GOT3 (cell line): Measurements from ENCODE around the gene NHLH1.
"Not testable (repeated sequence)": the region's sequence is repeated elsewhere in the genome, so short reads cannot be mapped to it uniquely, and the experiment has no call there.

Source experiments
- DNase-seq: peaks from one replicate; lab custom pipeline; 2025; ENCODE audit warnings: mixed read lengths; lab: John Stamatoyannopoulos, UW

The NHLH1 gene

DNA sequence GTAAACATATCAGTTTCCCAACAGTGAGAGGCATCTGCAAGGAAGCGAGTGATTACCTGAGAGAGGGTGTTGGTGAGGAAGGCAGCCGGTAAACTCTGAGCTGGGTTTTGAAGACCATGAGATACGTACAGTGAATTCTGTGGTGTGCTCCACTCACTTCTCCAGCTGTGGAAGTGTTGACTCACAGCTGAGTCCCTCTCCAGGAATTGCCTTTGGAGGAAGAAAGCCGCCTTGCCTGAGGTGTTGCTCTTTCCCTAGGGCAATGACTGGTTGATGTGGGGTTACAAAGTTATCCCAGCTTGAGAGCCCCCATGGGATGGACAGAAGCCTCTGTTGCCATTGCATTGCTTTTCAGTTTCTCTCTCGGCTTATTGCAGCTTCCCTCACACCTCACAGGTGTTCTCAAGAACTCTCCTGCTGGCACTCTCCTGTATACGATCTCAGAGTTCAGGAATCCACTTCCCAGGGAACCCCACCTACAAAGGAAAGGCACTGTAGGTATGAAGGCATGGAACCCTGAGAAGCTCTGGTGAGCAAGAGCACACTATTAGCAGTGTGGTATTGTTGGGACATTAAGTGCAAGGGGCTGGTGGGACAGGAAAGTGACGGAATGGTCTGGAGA lies 10.8 kb downstream of the NHLH1 start:
- DNase-seq, result peak; percentile 40

DNA sequence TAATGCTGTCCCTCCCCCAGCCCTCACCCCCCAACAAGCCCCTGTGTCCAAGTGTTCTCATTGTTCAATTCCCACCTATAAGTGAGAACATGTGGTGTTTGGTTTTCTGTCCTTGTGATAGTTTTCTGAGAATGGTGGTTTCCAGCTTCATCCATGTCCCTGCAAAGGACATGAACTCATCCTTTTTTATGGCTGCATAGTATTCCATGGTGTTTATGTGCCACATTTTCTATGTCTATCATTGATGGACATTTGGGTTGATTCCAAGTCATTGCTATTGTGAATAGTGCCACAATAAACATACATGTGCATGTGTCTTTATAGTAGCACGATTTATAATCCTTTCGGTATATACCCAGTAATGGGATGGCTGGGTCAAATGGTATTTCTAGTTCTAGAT lies 17.9 kb downstream of the NHLH1 start:
- DNase-seq, result not testable (repeated sequence)

DNA sequence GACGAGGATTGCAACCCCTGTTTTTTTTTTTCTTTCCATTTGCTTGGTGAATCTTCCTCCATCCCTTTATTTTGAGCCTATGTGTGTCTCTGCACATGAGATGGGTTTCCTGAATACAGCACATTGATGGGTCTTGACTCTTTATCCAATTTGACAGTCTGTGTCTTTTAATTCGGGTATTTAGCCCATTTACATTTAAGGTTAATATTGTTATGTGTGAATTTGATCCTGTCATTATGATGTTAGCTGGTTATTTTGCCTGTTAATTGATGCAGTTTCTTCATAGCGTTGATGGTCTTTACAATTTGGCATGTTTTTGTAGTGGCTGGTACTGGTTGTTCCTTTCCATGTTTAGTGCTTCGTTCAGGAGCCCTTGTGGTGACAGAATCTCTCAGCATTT lies 21.5 kb downstream of the NHLH1 start:
- DNase-seq, result not testable (repeated sequence)

DNA sequence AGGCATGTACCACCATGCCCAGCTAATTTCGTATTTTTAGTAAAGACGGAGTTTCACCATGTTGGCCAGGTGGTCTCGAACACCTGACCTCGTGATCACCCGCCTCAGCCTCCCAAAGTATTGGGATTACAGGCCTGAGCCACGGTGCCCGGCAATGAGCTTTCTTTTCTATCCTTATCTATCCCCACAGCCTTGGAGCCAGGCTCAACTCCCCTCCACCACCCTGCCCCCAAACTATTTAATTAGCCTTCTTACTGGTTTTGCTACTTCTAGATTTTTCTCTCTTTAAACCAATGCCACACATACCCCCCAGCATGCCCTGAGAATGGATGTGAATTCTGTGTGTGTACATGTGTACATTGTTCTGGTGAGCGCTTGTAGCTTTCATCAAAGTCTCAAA lies 27.8 kb downstream of the NHLH1 start:
- no peak for DNase-seq

DNA sequence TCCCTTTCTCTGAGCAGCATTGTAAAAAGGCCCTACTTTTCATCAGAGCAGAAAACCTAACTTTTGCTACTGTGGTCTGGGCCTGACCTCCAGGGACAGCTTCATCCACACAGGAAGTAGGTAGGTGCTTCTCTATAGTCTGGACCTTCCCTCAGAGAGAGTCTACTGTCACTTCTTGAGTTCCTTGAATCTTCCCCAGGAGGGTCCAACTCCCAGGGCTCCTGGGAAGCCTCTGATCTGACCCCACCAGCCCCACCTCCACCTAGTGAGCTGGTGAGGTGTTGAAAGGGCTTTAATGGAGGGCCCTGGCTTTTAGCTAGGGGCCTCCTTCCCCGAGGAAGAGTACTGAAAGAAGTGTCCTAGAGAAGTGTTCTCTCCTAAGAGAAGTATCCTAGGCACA lies 30.8 kb downstream of the NHLH1 start:
- DNase-seq, result no peak

DNA sequence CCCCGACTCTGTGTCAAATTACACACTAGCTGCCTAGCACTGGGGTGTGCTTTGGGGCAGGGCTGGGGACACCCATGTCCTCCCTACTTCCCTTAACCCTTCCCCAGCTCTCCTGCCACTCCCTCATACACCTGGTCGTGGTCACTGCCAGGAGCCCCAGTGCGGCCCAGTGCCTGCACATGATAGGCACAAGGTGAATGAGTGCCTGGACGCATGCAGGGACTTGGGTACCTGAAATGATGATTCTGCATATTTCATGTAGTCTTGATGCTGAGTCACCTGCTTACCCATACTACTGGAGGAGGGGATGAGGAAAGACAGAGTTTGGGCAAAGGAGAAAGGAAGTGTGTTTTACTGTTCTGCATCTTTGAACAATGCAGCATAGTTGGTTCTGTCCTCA lies 32.0 kb downstream of the NHLH1 start:
- no peak for DNase-seq

DNA sequence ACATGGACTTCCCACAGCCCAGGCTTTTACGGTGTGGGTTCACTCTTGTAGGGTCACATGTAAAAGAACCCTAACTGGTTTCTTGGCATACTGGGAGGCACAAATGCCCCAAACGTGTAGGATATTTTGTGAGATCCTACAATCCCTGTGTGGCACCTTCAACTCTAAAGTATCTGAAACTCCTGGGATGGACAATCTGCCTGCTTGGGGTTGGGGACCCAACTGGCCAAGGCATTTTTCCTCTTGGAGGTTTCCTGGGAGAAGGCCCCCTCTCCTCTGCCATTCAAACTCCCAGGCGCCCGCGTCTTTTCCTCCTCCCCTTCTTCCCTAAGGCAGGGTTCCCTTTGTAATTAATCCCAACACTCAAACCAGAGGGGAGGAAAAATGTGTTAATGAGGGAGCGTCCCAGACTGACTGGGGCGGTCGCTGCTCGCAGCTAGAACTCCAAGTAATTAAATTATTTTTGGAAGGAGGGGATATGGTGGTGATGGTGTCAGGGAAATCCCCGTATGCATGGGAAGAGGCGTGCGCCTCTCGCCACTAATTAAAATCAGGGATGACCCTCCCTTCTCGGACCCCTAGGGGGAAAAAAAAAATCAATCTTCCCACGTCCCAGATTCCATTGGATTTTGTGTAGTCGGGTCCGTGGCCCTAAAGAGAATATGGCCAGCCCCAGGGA lies 32.8 kb downstream of the NHLH1 start:
- no peak for DNase-seq

DNA sequence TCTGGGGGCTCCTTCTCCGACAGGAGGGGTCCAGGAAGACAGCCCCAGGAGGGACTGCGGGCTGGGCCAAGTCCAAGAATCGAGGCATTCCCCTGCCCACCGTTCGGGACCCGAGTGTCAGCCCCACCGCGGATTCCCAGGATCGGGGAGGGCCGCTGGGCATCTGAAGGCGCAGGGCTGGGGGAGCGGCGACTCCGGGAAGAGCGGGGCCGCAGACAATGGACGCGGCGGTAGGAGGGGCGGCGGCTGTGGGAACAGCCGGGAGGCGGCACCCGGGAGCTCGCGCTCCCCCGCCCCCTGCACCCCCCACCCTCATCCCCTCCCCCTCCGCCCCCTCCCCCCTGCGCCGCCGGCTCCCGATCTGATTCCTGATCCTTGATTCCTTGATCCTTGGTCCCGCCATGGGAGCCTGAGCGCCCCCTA lies 33.4 kb downstream of the NHLH1 start, which contains the start of gene VANGL2:
Gene VANGL2 (plus strand): TSS at position 342 of the 423 bp plus-strand sequence. CDS start 15,274 bp downstream, outside the sequence.
- no peak for DNase-seq

DNA sequence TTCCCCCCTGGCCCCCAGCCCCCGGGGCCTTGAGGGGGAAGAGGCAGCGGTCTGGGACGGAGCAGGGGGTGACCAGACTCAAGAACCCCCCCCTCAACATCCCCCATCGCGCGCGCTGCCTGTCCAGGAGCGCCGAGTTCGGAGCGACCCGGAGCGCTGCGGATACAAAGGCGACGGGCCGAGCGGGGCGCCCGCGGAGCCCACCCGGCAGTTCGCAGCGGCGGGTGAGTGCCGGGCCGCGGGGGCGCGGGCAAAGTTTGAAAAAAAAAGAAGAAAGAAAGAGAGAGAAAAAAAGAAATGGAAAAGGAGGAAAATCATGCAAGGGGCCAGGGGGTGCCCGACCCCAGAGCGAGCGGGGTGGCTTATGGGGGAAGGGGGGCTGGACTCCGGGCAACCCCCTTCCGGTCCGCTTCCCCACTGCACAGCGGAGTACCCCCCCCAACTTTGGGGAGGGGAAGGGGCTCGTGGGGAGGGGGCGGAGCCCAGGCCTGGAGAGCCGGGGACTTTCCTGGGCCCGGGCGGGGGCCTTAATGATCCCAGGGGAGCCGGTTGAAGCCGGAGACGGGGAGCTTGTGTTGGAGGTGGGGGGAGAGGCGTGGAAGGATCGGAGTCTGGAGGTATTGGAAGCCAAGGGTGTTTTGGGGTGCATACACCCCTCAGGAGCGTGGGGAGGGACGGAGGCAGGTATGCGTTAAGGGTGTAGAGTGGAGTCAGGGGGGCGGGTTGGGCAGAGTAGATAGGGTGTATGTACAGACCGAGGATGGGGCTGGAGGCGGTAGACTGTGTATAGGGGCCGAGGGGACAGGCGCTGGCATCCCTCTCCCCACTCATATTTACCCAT lies 34.0 kb downstream of the NHLH1 start:
- no peak for DNase-seq

DNA sequence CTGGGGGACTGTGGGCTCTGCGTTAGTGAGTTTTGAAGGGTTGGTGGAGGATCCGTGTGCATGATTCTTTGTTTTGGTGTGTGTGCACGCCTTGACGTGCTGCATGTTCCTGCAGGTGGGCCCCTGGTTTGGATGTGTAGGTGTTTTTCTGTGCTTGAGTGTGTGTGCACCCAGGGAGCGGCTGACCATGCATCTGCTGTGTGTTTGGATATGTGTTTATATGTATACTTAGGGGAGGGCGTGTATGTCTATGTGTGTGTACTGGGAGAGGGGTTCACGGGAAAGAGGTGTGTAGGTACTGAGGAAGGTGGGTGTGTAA lies 34.6 kb downstream of the NHLH1 start:
- no peak for DNase-seq

DNA sequence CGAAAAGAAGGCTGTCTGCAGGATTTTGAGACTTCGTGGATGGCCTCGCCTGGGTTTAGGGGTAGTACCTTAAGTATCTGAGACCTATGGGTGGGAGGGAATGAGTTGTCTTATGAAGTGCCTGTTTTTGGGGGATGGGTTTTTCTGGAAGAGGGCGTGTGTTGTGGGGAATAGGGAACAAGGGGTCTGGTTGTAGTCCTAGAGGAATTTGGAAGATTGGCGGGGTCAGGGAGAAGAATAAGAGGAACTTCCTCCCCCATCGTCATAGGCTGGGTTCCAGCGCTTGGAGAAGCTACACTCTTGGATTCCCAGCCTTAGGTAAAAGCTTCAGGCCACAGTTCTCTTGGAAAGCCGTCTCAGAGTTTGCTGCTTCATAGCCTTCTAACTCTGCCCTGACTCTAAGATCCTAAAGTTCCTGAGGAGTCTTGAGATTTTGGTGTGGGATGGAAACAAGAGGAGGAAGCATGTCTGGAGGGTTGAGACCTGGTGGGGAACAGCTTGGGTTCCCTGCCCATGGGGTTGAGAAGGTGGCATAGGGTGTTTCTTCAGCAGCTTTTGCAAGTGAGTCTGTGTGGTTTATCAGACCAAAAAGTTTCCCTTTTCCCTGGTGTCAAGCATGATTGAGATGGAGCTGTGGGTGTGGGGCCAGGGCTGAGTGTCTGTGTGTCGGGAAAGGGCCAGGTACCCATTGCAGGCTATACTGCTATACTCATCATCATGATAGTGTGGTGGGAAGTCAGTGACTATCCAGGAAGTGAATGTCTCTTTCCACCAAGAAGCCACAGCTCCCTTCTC lies 35.3 kb downstream of the NHLH1 start:
- no peak for DNase-seq

DNA sequence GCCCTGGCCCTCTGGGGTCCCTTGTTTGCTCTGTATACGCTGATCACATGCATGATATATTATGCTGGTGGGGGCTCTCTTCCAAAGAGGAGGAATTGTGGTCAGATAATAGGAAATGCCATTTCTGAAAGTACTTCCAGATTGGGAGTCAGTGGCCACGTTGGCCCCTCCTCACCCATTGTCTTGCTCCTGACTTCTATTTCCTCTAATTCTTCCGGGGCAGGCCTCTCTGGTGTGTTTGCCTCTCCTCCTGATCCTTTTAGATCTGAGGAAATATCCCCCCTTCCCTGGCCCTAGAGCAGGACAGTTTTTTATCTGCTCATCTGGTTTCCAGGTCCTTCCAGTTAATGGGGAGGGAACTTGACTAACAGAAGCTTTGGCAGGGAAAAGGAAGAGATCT lies 36.4 kb downstream of the NHLH1 start:
- DNase-seq, result no peak

DNA sequence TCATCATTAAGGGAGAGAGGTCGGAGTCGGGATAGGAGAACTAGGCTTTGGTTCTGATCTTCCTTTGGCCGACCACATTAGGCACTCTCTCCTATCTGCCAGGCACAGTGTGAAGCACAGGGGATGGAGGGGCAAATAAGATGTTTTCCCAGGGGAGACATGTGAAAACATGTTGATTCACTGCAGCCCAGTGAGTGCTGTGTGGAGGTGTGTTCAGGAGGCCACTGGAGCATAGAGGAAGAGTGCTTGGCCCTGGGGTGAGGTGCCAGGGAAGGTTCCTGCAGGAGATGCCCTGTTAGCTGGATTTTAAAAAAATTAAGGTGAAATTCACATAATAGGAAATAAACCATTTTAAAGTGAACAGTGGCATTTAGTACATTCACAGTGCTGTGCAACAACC lies 37.2 kb downstream of the NHLH1 start:
- no peak for DNase-seq

DNA sequence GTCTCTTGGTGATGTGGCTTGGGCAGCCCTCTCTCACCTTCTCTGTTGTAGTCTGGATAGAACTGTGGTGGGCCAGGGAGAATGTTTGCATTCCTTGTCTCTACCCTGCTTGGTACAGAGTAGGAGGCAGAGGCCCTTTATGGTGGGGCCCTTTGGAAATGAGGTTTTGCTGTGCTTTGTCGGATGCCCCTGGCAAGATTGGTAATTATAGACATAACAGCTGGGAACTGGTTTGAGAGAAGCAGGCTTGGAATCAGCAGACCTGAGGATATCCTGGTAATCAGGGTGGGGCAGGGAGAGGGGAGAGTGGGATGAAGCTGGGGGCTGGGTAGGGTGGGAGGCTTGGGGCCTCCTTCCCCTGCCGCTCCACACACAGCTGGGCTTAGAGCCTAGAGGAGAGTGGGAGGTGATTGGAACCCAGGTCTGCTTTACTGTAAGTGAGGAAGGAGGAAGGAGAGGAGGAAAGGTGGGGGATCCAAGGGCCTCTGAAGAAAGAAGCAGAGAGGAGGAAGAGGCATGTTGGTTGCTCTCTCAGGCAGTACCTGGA lies 38.5 kb downstream of the NHLH1 start:
- no peak for DNase-seq

DNA sequence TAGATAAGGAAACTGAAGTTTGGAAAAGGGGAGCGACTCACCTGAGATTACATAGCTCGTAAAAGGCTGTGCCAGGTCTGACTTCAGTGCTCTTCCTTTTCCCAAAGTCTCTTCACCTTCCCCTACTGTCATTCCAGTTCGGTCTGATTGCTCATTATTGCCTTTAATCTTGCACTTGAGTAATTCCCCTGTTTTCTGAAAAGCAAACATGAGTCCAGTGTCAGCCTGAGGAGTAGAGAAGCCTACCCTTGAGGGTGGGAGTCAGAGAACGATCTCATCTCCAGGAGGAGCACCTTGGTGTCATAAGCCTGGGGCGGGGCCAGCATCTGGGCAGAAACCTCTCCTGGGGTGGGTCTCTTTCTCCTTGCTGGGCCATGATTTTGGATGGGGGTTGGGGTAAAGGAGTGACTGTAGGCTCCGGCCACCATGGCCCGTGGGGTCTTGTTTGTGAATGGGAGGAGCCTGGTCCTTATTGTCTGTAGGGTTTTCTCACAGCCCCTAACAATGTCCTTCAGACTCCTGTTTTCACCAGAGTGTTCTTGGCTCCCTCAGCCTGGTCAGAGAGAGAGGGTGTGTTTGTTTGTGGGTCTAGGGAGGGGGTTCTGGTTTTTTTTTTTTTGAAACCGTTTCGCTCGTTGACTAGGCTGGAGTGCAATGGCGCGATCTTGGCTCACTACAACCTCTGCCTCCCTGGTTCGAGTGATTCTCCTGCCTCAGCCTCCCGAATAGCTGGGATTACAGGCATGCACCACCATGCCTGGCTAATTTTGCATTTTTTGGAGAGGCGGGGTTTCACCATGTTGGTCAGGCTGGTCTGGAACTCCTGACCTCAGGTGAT lies 39.5 kb downstream of the NHLH1 start:
- DNase-seq, result no peak

DNA sequence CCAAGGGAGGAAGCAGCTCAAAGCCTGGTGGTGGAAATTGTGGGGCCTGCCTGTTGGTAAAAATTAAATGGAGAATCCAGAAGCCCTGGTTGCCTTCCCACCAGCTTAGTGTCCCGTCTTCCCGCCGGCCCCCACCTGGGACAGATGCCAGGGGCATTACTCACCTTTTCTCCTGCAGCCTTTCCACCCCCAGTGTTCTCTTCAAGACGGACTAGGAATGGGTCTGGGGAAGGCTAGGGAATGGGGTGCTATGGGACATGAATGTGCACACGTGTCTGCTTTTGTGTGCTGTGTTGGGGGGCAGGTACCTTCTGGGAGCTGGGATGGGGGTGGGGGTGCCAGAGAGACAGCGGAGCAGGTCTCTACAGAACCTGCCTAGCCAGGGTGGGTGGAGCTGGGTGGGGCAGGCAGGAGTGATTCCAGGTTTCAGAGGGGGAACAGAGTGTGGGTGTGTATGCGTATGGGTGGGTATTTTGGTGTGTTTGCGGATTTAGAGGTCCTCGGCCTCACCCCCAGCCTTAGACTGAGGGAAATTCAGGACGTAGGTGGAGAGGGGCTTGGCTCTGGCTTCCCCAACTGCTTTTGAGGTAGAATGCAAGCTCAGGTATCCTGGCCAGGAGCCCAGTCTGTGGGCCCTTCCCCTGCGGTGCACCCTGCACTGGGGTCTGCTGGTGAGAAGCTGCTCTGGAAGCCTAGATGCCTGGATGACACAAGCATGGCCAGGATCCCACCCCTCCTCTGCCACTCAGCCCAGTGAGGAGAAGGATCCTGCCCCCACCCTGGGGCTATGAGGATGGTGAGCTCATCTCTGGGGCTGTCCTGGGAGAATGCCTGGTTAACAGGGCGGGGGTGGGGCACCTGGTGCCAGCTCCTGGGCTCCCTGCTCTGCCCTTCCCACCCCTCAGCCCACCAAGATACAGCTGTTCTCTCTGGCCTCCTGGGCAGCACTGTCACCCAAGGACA lies 41.2 kb downstream of the NHLH1 start:
- DNase-seq, result no peak

DNA sequence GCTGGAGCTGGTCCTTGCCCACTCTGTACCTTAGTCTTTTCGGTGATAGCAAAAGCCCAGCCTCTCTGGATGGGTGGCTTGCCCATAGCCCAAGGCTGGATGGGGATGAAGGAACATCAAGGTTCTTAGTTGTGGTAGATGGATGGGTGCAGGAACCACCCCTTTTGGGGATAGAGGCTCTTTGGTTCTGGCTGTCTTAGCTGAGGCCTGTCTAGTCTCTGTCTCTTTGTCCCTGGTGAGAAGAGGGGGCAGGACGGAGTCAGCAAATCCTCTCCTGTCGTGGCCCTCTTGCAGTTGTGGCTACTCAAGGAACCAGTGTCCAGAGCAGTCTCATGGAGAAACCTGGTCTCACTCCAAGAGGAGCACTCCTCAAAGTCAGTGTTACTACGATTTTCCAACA lies 42.0 kb downstream of the NHLH1 start:
- DNase-seq, result no peak

DNA sequence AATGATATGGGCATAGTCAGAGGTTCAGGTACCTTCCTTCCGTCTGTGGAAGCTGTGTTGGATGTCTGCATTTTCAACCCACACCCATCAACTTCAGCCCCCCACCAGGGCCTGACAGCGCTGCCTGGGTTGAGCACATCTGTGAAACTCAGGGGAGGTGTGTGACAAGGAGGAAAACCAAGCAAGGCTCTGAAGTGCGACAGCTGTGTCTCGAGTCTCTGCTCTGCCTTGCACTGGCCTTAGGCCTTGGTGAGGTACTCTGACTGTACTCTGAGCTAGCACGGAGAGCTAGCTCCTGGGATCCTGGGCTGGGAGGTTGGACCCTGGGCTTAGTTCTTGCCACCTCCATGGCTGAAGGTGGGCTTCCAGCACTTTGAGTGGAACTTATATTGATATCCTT lies 42.6 kb downstream of the NHLH1 start:
- DNase-seq, result no peak

DNA sequence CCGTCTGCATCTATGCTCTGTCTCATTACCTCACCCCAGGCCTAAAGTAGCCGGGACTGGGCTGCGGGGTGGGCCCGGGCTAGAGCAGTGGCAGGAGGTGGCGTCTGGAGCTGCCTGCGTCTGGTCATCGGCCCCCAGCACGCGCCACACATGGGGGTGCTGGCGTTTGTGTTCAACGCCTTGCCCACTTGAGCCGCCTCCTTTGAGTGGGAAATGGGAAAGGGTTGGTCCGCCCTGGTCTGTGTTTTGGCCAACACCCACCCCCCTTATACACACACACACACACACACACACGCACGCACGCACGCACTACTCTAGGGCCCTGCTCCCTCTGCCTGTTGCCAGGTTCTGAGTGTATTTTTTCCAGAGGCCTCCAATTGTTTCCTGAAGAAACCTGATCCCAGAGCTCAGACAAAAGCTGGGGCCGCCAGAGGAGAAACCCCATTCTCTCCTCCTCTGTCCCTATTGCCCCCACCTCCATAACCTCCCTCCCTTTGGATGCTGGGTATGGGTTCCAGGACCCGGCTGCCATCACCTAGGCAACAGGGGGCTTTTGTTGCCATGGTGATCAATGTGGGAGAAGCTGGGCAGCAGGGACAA lies 43.6 kb downstream of the NHLH1 start:
- no peak for DNase-seq
